Activated CD4-positive, alpha-beta T cell treated with anti-CD3 and anti-CD28 coated beads, Interleukin-2, amount 10 ng/mL, durations not matched to agents 7 days and 5 days (primary cell): ENCODE measurements around the gene MYOZ3. TPM values are rescaled to one million over a fixed set of nuclear protein-coding genes. Genes with fewer than 3 reads are reported as not detected.

Experiments
- CTCF ChIA-PET: fragments of 350-600 bp; sonication (Branson Sonifier 250); formaldehyde crosslinking; loops from one replicate; lab custom pipeline; 2021; ENCODE audit warnings: antibody characterized with exemption; lab: Charles Lee
- POLR2A ChIA-PET: fragments of 350-600 bp; sonication (Branson Sonifier 250); formaldehyde crosslinking; loops from one replicate; lab custom pipeline; 2021; ENCODE audit warnings: antibody characterized with exemption; lab: Charles Lee
- DNase-seq: peaks from one replicate; pipeline ENCODE4 v3.0.0-alpha.2; 2020
- H3K27ac Mint-ChIP-seq: one replicate; pipeline ENCODE4 v1.8.0; 2021; ENCODE audit warnings: mild to moderate bottlenecking, moderate library complexity, mixed read lengths
- H3K27me3 Mint-ChIP-seq: one replicate; pipeline ENCODE4 v1.8.0; 2021; ENCODE audit warnings: mixed read lengths
- H3K36me3 Mint-ChIP-seq: one replicate; pipeline ENCODE4 v1.8.0; 2021; ENCODE audit warnings: low read depth, mixed read lengths
- H3K4me1 Mint-ChIP-seq: one replicate; pipeline ENCODE4 v1.8.0; 2021; ENCODE audit warnings: mixed read lengths
- H3K4me3 Mint-ChIP-seq: one replicate; pipeline ENCODE4 v1.8.0; 2021; ENCODE audit warnings: mild to moderate bottlenecking, moderate library complexity, mixed read lengths
- H3K9me3 Mint-ChIP-seq: one replicate; pipeline ENCODE4 v1.8.0; 2021; ENCODE audit warnings: mixed read lengths
- total RNA-seq, 2 experiments: library from RNA; stranded (reverse); gene quantifications; one replicate each; pipeline ENCODE4 v1.2.3, GENCODE V29; 2021

MYOZ3 gene
- total RNA-seq, 2 experiments from 2014 or later, result 0.05 TPM; not detected in 1

- peaks cover 6% of the 10 kb centered on the region for H3K27me3 Mint-ChIP-seq
- H3K36me3 Mint-ChIP-seq, result no peaks in the 10 kb centered on the region
- ChIA-PET CTCF (interaction anchor here (1.7 kb wide), 1 partner anchor 40 kb away, joined by 3 read pairs; no protein-coding TSS in a partner anchor), POLR2A (no interaction called here)
- no peak overlapping the region for H3K4me3 Mint-ChIP-seq
- H3K9me3 Mint-ChIP-seq, result no peaks in the 10 kb centered on the region
- DNase-seq, result no peak
- H3K4me1 Mint-ChIP-seq, result peaks cover 7% of the 10 kb centered on the region
- H3K27ac Mint-ChIP-seq, result no peak overlapping the region
Measured at GRCh38 chr5:150660108-150660831, 781 bp upstream of the MYOZ3 start.

GRCh38 chr5:150661821-150662596 lies 958 bp downstream of the MYOZ3 start:
- Mint-ChIP-seq H3K4me1 (peaks cover 4% of the 10 kb centered on the region), H3K4me3 (no peak overlapping the region), H3K9me3 (no peaks in the 10 kb centered on the region), H3K27me3 (peaks cover 6% of the 10 kb centered on the region), H3K36me3 (no peaks in the 10 kb centered on the region), H3K27ac (no peak overlapping the region)
- CTCF ChIA-PET, result interaction anchor here (0.6 to 1.7 kb wide), 5 partner anchors 9 to 211 kb away, joined by 3 read pairs; no protein-coding TSS in a partner anchor
- POLR2A ChIA-PET, result interaction anchor here (0.6 kb wide), 1 partner anchor 27 kb away, joined by 3 read pairs; no protein-coding TSS in a partner anchor
- no peak for DNase-seq

DNA sequence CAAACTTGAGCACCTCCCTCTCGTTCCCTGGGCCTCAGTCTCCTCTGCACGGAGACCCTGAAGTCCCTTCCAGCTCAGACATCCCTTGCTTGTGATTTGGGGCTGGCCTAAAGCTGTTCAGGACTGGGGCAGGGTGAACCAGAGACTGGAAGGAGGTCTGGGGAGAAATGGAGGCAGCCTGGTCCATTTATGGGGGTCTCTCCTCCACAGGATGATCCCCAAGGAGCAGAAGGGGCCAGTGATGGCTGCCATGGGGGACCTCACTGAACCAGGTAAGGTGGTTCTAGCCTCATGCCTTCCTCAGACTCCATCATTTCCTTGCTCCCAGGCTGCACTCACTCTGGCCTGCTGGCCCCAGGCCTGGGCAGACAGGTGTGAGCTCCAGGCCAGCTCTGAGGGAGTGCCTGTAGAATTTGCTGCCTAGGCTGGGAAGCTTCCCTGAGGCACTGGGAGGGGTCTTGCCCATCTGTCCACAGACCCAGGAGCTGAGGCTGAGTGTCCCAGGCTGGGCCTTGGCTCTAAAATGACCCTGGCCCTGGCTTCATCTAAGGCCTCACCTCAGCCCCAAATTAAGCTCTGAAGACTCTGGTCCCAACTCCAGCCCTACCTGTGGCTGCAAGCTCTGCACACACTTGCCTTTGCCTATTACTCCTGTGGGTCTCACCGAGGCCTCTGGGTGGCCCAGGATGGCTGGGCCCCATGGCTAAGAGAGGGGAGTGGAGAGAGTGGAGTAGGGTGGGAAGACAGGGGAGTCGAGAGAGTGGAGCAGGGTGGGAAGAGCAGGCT lies 1.9 kb downstream of the MYOZ3 start:
- POLR2A ChIA-PET, result interaction anchor here (0.7 kb wide), 1 partner anchor 103 kb away, joined by 5 read pairs; no protein-coding TSS in a partner anchor
- Mint-ChIP-seq H3K9me3 (no peaks in the 10 kb centered on the region), H3K27me3 (peaks cover 6% of the 10 kb centered on the region), H3K27ac (no peak overlapping the region), H3K4me1 (no peaks in the 10 kb centered on the region), H3K4me3 (no peak overlapping the region), H3K36me3 (no peaks in the 10 kb centered on the region)
- CTCF ChIA-PET, result interaction anchor here (0.6 to 1.3 kb wide), 8 partner anchors 9 to 1139 kb away, joined by 3 to 4 read pairs (median 3); no protein-coding TSS in a partner anchor
- no peak for DNase-seq

- CTCF ChIA-PET, result interaction anchor here (0.6 to 1.3 kb wide), 9 partner anchors 10 to 1138 kb away, joined by 3 to 5 read pairs (median 3); partner anchors contain the start of gene RBM22
Measured at GRCh38 chr5:150663936-150664335, 2.9 kb downstream of the MYOZ3 start.

DNA sequence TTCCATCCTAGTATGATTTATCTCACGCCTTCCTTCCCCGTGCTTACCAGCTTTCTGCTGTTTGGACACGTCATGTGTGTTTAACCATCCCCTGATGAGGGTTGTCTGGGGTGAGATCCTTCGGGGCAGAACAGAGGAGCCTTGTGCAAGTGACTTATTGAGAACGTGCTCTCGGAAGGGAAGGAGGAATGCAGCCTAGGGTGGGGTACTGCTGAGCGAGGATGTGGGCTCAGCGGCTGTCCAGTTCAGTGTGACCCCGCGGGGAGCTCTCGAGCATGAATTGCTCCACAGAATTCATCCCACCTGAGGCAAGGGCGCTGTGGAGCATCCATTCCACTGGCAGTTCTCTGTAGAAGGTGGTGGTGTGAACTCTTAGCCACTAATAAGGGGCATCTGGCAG lies 4.0 kb downstream of the MYOZ3 start:
- ChIA-PET CTCF (interaction anchor here (0.7 to 1.3 kb wide), 2 partner anchors 9 to 120 kb away, joined by 4 to 5 read pairs; no protein-coding TSS in a partner anchor), POLR2A (no interaction called here)
- no peaks in the 10 kb centered on the region for H3K4me1 Mint-ChIP-seq
- peaks cover 8% of the 10 kb centered on the region for H3K27me3 Mint-ChIP-seq
- no peaks in the 10 kb centered on the region for H3K36me3 Mint-ChIP-seq
- no peak overlapping the region for H3K4me3 Mint-ChIP-seq
- no peak overlapping the region for H3K27ac Mint-ChIP-seq
- no peak for DNase-seq
- H3K9me3 Mint-ChIP-seq, result no peaks in the 10 kb centered on the region

More at GRCh38 chr5:150663936-150664335, 2.9 kb downstream of the MYOZ3 start:
- POLR2A ChIA-PET, result interaction anchor here (0.6 to 0.7 kb wide), 2 partner anchors 104 to 115 kb away, joined by 4 to 5 read pairs; partner anchors contain the start of gene SMIM3
- Mint-ChIP-seq H3K4me1 (no peaks in the 10 kb centered on the region), H3K9me3 (no peaks in the 10 kb centered on the region), H3K27ac (no peak overlapping the region), H3K27me3 (peaks cover 6% of the 10 kb centered on the region), H3K4me3 (no peak overlapping the region), H3K36me3 (no peaks in the 10 kb centered on the region)
- no peak for DNase-seq

DNA sequence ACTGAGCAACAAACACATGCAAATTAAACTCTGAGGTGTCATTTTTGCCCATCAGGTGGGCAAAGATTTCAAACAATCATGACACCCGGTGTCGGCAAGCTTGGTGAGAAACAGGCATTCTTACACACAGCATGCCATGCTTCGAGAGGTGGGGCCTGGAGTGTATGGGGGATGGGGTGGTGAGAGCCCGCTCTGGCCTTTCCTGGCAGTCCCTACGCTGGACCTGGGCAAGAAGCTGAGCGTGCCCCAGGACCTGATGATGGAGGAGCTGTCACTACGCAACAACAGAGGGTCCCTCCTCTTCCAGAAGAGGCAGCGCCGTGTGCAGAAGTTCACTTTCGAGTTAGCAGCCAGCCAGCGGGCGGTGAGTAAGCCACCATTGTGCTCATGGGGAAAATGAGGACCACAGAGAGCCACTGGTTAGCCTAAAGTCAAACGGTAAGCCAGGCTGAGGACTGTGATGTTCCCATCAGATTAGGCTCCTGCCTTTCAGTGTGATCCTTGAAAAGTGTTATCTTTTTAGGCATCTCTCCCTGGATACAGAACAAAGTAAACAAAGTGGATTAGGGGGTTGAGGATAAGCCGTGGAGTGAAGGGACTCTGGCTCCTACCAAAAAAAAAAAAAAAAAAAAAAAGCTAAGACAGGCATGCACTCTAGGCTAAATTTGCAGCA lies 9.4 kb downstream of the MYOZ3 start:
- Mint-ChIP-seq H3K36me3 (no peaks in the 10 kb centered on the region), H3K27me3 (peaks cover 24% of the 10 kb centered on the region), H3K27ac (no peak overlapping the region), H3K9me3 (no peaks in the 10 kb centered on the region), H3K4me3 (peak overlapping the region; percentile 28), H3K4me1 (peaks cover 8% of the 10 kb centered on the region)
- DNase-seq, result no peak
- CTCF ChIA-PET, result interaction anchor here (1.1 to 1.8 kb wide), 3 partner anchors 11 to 171 kb away, joined by 3 to 5 read pairs (median 4); no protein-coding TSS in a partner anchor
- POLR2A ChIA-PET, result no interaction called here

- ChIA-PET POLR2A (no interaction called here), CTCF (interaction anchor here (1.1 to 1.8 kb wide), 3 partner anchors 12 to 172 kb away, joined by 3 to 5 read pairs (median 4); no protein-coding TSS in a partner anchor)
- H3K9me3 Mint-ChIP-seq, result no peaks in the 10 kb centered on the region
- H3K27ac Mint-ChIP-seq, result no peak overlapping the region
- peak overlapping the region; percentile 28 for H3K4me3 Mint-ChIP-seq
- peaks cover 24% of the 10 kb centered on the region for H3K27me3 Mint-ChIP-seq
- peaks cover 8% of the 10 kb centered on the region for H3K4me1 Mint-ChIP-seq
- DNase-seq, result no peak
- no peaks in the 10 kb centered on the region for H3K36me3 Mint-ChIP-seq
Measured at GRCh38 chr5:150670948-150671310, 9.9 kb downstream of the MYOZ3 start.

GRCh38 chr5:150671509-150672236 lies 10.6 kb downstream of the MYOZ3 start:
- no peaks in the 10 kb centered on the region for H3K36me3 Mint-ChIP-seq
- POLR2A ChIA-PET, result no interaction called here
- peaks cover 24% of the 10 kb centered on the region for H3K27me3 Mint-ChIP-seq
- no peaks in the 10 kb centered on the region for H3K9me3 Mint-ChIP-seq
- H3K27ac Mint-ChIP-seq, result peak overlapping the region; percentile 11
- H3K4me1 Mint-ChIP-seq, result peaks cover 8% of the 10 kb centered on the region
- DNase-seq, result no peak
- peak overlapping the region; percentile 69 for H3K4me3 Mint-ChIP-seq
- CTCF ChIA-PET, result interaction anchor here (0.8 to 2.0 kb wide), 6 partner anchors 9 to 173 kb away, joined by 3 to 5 read pairs (median 4); partner anchors contain the start of gene RBM22

- Mint-ChIP-seq H3K36me3 (no peaks in the 10 kb centered on the region), H3K4me1 (peaks cover 8% of the 10 kb centered on the region)
- POLR2A ChIA-PET, result no interaction called here
Measured at GRCh38 chr5:150672237-150672883, 11.3 kb downstream of the MYOZ3 start.

DNA sequence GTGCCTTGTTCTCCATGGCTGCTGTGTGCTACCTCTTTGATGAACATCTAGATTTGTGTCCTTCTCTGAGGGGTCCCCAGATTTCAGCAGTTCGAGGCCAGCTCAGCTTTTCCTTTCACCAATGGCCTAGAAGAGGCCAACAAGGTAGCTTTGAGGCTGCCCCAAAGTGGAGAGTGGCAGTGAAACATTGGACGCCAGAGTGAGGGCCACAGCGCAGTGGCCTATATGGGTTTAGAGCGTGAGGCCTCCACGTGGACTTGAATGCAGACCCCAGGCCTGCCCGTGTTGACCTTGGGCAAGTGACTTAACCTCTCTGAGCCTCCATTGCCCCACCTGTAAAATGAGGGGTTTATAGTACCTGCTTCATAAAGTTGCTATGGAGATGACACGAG lies 11.8 kb downstream of the MYOZ3 start:
- peaks cover 8% of the 10 kb centered on the region for H3K4me1 Mint-ChIP-seq
- DNase-seq, result no peak
- ChIA-PET POLR2A (interaction anchor here (0.6 kb wide), 1 partner anchor 224 kb away, joined by 5 read pairs; no protein-coding TSS in a partner anchor), CTCF (interaction anchor here (0.8 to 2.0 kb wide), 4 partner anchors 8 to 64 kb away, joined by 3 to 5 read pairs (median 5); partner anchors contain the start of gene RBM22)
- peak overlapping the region; percentile 69 for H3K4me3 Mint-ChIP-seq
- no peak overlapping the region for H3K27ac Mint-ChIP-seq
- no peaks in the 10 kb centered on the region for H3K9me3 Mint-ChIP-seq
- peaks cover 24% of the 10 kb centered on the region for H3K27me3 Mint-ChIP-seq
- H3K36me3 Mint-ChIP-seq, result no peaks in the 10 kb centered on the region

More at GRCh38 chr5:150672237-150672883, 11.3 kb downstream of the MYOZ3 start:
- Mint-ChIP-seq H3K27ac (peak overlapping the region; percentile 11), H3K27me3 (peaks cover 24% of the 10 kb centered on the region), H3K9me3 (no peaks in the 10 kb centered on the region), H3K4me3 (peak overlapping the region; percentile 69)
- DNase-seq, result peak; percentile 30
- CTCF ChIA-PET, result interaction anchor here (0.8 to 2.0 kb wide), 4 partner anchors 10 to 64 kb away, joined by 3 to 5 read pairs (median 4); partner anchors contain the start of gene RBM22
